HEK293 (cell line): ENCODE data around the gene FMNL1.

Experiments used
- CTCF ChIA-PET: fragments of 350-600 bp; formaldehyde crosslinking; extraction: SDS; loops from one replicate; lab custom pipeline; 2021; ENCODE audit warnings: antibody characterized with exemption; lab: Yijun Ruan, JAX
- POLR2A ChIA-PET: fragments of 300-600 bp; formaldehyde crosslinking; extraction: SDS; loops from one replicate; lab custom pipeline; 2020; ENCODE audit warnings: antibody characterized with exemption, inconsistent platforms; lab: Yijun Ruan, JAX
- H3K27ac ChIP-seq: fragments of 200-500 bp; sonication (Bioruptor generic); 2 replicates; pipeline ENCODE4 v1.5.1; 2014; ENCODE audit warnings: low read depth, low read length, control low read depth, inconsistent platforms; ENCODE audit errors: extremely low read depth
- H3K36me3 ChIP-seq, 2 experiments: fragments of 200-500 bp in 1 of 2; sonication (Bioruptor generic) in 1 of 2; 1 replicate in 1 of 2; 2 replicates in 1 of 2; pipeline ENCODE4 v1.5.1; 2014 to 2017; ENCODE audit warnings: inconsistent platforms in 2 of 2, low read length in 2 of 2; ENCODE audit not compliant: control insufficient read depth in 2 of 2, insufficient read depth in 1 of 2
- H3K4me1 ChIP-seq: fragments of 200-500 bp; sonication (Bioruptor generic); 2 replicates; pipeline ENCODE4 v1.5.1; 2014; ENCODE audit warnings: mild to moderate bottlenecking, low read length, inconsistent platforms; ENCODE audit not compliant: control insufficient read depth, insufficient read depth
- H3K4me3 ChIP-seq: 2 replicates; pipeline ENCODE4 v1.5.1; 2011; ENCODE audit warnings: low read depth, mild to moderate bottlenecking, control low read depth, low read length, moderate library complexity
- H3K9me3 ChIP-seq: fragments of 200-500 bp; sonication (Bioruptor generic); 2 replicates; pipeline ENCODE4 v1.5.1; 2014; ENCODE audit warnings: low read depth, low read length, inconsistent platforms; ENCODE audit not compliant: control insufficient read depth, insufficient read depth
- BCL11B ChIP-seq: fragments of 450-650 bp; formaldehyde crosslinking; IDR thresholded peaks from 2 replicates; pipeline ENCODE4 v1.5.1; 2016; ENCODE audit warnings: low read depth, missing biosample characterization, missing genetic modification characterization
- KLF9 ChIP-seq: fragments of 450-650 bp; formaldehyde crosslinking; IDR thresholded peaks from 2 replicates; pipeline ENCODE4 v1.5.1; 2016; ENCODE audit warnings: missing biosample characterization, missing genetic modification characterization, low read depth
- SCRT1 ChIP-seq: fragments of 450-650 bp; formaldehyde crosslinking; IDR thresholded peaks from 2 replicates; pipeline ENCODE4 v1.5.1; 2016; ENCODE audit warnings: missing biosample characterization, missing genetic modification characterization, borderline replicate concordance
- ZNF146 ChIP-seq: fragments of 450-650 bp; formaldehyde crosslinking; IDR thresholded peaks from 2 replicates; pipeline ENCODE4 v1.5.1; 2016; ENCODE audit warnings: missing biosample characterization, missing genetic modification characterization
- ZNF211 ChIP-seq: fragments of 450-650 bp; formaldehyde crosslinking; IDR thresholded peaks from 2 replicates; pipeline ENCODE4 v1.5.1; 2016; ENCODE audit warnings: low read depth, missing biosample characterization, missing genetic modification characterization
- ZNF416 ChIP-seq: fragments of 450-650 bp; formaldehyde crosslinking; IDR thresholded peaks from 2 replicates; pipeline ENCODE4 v1.5.1; 2016; ENCODE audit warnings: missing biosample characterization, missing genetic modification characterization
- ZNF426 ChIP-seq: fragments of 450-650 bp; formaldehyde crosslinking; IDR thresholded peaks from 2 replicates; pipeline ENCODE4 v1.5.1; 2017; ENCODE audit warnings: missing biosample characterization, missing genetic modification characterization, mild to moderate bottlenecking, inconsistent platforms, moderate library complexity
- ZNF521 ChIP-seq: fragments of 450-650 bp; formaldehyde crosslinking; IDR thresholded peaks from 2 replicates; pipeline ENCODE4 v1.5.1; 2017; ENCODE audit warnings: missing biosample characterization, mild to moderate bottlenecking, missing genetic modification characterization
- ZNF549 ChIP-seq: fragments of 450-650 bp; IDR thresholded peaks from 2 replicates; pipeline ENCODE4 v1.5.1; 2018; ENCODE audit warnings: missing biosample characterization, missing genetic modification characterization, mild to moderate bottlenecking, inconsistent platforms, moderate library complexity
- ZNF555 ChIP-seq: fragments of 450-650 bp; formaldehyde crosslinking; conservative IDR thresholded peaks from 2 replicates; pipeline ENCODE4 v1.5.1; 2017; ENCODE audit warnings: missing biosample characterization, mild to moderate bottlenecking, missing genetic modification characterization, inconsistent platforms
- ZNF654 ChIP-seq: fragments of 450-650 bp; formaldehyde crosslinking; IDR thresholded peaks from 2 replicates; pipeline ENCODE4 v1.5.1; 2016; ENCODE audit warnings: low read depth, missing biosample characterization, missing genetic modification characterization
- ZNF792 ChIP-seq: fragments of 450-650 bp; formaldehyde crosslinking; IDR thresholded peaks from 2 replicates; pipeline ENCODE4 v1.5.1; 2016; ENCODE audit warnings: missing biosample characterization, missing genetic modification characterization
- ZXDB ChIP-seq: fragments of 450-650 bp; formaldehyde crosslinking; IDR thresholded peaks from 2 replicates; pipeline ENCODE4 v1.5.1; 2016; ENCODE audit warnings: missing biosample characterization, missing genetic modification characterization
- TF ChIP-seq, protein P1 (sequence below): fragments of 450-650 bp; formaldehyde crosslinking; IDR thresholded peaks from 2 replicates; pipeline ENCODE4 v1.5.1; 2016; ENCODE audit warnings: missing biosample characterization, missing genetic modification characterization
- TF ChIP-seq, protein P2 (sequence below): fragments of 450-650 bp; formaldehyde crosslinking; IDR thresholded peaks from 2 replicates; pipeline ENCODE4 v1.5.1; 2016; ENCODE audit warnings: missing biosample characterization, missing genetic modification characterization
- TF ChIP-seq, protein P3 (sequence below): fragments of 450-650 bp; formaldehyde crosslinking; IDR thresholded peaks from 2 replicates; pipeline ENCODE4 v1.5.1; 2017; ENCODE audit warnings: missing biosample characterization, mild to moderate bottlenecking, missing genetic modification characterization, moderate library complexity
- TF ChIP-seq, protein P4 (sequence below): fragments of 450-650 bp; formaldehyde crosslinking; conservative IDR thresholded peaks from 2 replicates; pipeline ENCODE4 v1.5.1; 2016; ENCODE audit warnings: low read depth, missing biosample characterization, missing genetic modification characterization
- TF ChIP-seq, protein P5 (sequence below): fragments of 450-650 bp; formaldehyde crosslinking; IDR thresholded peaks from 2 replicates; pipeline ENCODE4 v1.5.1; 2016; ENCODE audit warnings: missing biosample characterization, missing genetic modification characterization
- TF ChIP-seq, protein P6 (sequence below): fragments of 450-650 bp; formaldehyde crosslinking; IDR thresholded peaks from 2 replicates; pipeline ENCODE4 v1.5.1; 2017; ENCODE audit warnings: missing biosample characterization, missing genetic modification characterization

FMNL1 gene

DNA sequence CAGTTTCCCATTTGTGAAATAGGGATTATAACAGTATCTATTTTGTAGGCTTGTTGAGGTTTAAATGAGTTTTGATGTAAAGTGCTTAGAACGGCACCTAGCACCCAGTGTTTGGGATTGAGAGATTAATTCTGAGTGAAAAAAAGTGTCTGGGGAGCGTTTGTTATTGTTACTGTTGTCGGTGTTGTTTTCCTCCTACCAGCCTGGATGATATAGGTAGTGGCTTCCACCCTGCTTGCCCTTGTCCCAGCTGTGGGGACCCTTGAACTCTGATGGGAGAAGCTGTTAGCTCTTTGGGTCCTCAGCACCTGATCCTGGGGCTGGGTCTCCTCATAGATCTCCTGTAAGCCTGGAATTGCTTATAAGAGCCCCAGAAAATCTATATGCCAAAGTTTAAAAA, 4.9 kb downstream of the FMNL1 start:
- Histone ChIP-seq H3K9me3 (no peaks in the 10 kb centered on the region), H3K36me3 (no peaks in the 10 kb centered on the region), H3K4me1 (no peaks in the 10 kb centered on the region; the same call in 1 of the 2 replicates), H3K4me3 (no peak overlapping the region)
- CTCF ChIA-PET, result interaction anchor here (0.6 to 3.1 kb wide), 7 partner anchors 9 to 444 kb away, joined by 3 to 30 read pairs (median 5); partner anchors contain the start of gene MAP3K14
- TF ChIP-seq ZNF549 (tag by site-specific recombination), result no peak
- TF ChIP-seq ZNF792 (tag by site-specific recombination), result no peak
- no peak for TF ChIP-seq KLF9
- TF ChIP-seq, protein P1, sequence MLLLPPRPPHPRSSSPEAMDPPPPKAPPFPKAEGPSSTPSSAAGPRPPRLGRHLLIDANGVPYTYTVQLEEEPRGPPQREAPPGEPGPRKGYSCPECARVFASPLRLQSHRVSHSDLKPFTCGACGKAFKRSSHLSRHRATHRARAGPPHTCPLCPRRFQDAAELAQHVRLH (tag by site-specific recombination), result no peak
- TF ChIP-seq ZNF416 (tag by site-specific recombination), result no peak
- TF ChIP-seq ZNF211 (tag by site-specific recombination), result no peak
- TF ChIP-seq, protein P2, sequence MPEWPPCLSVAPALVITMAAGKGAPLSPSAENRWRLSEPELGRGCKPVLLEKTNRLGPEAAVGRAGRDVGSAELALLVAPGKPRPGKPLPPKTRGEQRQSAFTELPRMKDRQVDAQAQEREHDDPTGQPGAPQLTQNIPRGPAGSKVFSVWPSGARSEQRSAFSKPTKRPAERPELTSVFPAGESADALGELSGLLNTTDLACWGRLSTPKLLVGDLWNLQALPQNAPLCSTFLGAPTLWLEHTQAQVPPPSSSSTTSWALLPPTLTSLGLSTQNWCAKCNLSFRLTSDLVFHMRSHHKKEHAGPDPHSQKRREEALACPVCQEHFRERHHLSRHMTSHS (tag by site-specific recombination), result no peak
- TF ChIP-seq, protein P3, sequence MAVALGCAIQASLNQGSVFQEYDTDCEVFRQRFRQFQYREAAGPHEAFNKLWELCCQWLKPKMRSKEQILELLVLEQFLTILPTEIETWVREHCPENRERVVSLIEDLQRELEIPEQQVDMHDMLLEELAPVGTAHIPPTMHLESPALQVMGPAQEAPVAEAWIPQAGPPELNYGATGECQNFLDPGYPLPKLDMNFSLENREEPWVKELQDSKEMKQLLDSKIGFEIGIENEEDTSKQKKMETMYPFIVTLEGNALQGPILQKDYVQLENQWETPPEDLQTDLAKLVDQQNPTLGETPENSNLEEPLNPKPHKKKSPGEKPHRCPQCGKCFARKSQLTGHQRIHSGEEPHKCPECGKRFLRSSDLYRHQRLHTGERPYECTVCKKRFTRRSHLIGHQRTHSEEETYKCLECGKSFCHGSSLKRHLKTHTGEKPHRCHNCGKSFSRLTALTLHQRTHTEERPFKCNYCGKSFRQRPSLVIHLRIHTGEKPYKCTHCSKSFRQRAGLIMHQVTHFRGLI (tag by site-specific recombination), result no peak
- TF ChIP-seq ZXDB, result no peak
- TF ChIP-seq, protein P4, sequence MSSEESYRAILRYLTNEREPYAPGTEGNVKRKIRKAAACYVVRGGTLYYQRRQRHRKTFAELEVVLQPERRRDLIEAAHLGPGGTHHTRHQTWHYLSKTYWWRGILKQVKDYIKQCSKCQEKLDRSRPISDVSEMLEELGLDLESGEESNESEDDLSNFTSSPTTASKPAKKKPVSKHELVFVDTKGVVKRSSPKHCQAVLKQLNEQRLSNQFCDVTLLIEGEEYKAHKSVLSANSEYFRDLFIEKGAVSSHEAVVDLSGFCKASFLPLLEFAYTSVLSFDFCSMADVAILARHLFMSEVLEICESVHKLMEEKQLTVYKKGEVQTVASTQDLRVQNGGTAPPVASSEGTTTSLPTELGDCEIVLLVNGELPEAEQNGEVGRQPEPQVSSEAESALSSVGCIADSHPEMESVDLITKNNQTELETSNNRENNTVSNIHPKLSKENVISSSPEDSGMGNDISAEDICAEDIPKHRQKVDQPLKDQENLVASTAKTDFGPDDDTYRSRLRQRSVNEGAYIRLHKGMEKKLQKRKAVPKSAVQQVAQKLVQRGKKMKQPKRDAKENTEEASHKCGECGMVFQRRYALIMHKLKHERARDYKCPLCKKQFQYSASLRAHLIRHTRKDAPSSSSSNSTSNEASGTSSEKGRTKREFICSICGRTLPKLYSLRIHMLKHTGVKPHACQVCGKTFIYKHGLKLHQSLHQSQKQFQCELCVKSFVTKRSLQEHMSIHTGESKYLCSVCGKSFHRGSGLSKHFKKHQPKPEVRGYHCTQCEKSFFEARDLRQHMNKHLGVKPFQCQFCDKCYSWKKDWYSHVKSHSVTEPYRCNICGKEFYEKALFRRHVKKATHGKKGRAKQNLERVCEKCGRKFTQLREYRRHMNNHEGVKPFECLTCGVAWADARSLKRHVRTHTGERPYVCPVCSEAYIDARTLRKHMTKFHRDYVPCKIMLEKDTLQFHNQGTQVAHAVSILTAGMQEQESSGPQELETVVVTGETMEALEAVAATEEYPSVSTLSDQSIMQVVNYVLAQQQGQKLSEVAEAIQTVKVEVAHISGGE (tag by site-specific recombination), result no peak
- TF ChIP-seq ZNF654 (tag by site-specific recombination), result no peak
- TF ChIP-seq, protein P5, sequence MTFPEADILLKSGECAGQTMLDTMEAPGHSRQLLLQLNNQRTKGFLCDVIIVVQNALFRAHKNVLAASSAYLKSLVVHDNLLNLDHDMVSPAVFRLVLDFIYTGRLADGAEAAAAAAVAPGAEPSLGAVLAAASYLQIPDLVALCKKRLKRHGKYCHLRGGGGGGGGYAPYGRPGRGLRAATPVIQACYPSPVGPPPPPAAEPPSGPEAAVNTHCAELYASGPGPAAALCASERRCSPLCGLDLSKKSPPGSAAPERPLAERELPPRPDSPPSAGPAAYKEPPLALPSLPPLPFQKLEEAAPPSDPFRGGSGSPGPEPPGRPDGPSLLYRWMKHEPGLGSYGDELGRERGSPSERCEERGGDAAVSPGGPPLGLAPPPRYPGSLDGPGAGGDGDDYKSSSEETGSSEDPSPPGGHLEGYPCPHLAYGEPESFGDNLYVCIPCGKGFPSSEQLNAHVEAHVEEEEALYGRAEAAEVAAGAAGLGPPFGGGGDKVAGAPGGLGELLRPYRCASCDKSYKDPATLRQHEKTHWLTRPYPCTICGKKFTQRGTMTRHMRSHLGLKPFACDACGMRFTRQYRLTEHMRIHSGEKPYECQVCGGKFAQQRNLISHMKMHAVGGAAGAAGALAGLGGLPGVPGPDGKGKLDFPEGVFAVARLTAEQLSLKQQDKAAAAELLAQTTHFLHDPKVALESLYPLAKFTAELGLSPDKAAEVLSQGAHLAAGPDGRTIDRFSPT, result no peak
- no peak for TF ChIP-seq ZNF146 (tag by site-specific recombination)
- no peak for TF ChIP-seq ZNF555 (tag by site-specific recombination)
- no peak for TF ChIP-seq BCL11B (tag by site-specific recombination)
- no peak for TF ChIP-seq ZNF426
- TF ChIP-seq, protein P6, sequence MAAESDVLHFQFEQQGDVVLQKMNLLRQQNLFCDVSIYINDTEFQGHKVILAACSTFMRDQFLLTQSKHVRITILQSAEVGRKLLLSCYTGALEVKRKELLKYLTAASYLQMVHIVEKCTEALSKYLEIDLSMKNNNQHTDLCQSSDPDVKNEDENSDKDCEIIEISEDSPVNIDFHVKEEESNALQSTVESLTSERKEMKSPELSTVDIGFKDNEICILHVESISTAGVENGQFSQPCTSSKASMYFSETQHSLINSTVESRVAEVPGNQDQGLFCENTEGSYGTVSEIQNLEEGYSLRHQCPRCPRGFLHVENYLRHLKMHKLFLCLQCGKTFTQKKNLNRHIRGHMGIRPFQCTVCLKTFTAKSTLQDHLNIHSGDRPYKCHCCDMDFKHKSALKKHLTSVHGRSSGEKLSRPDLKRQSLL (tag by site-specific recombination), result no peak
- TF ChIP-seq ZNF521 (tag by site-specific recombination), result no peak
- no peak for TF ChIP-seq SCRT1
- TF ChIP-seq, all 188 proteins: peak for 0
- no peak overlapping the region for H3K27ac ChIP-seq
- POLR2A ChIA-PET, result interaction anchor here (1.6 kb wide), 1 partner anchor 78 kb away, joined by 8 read pairs; the partner anchor contains the start of gene HEXIM1
